Measurements from ENCODE around the gene MAPK8.

Gene MAPK8

GRCh38 chr10:48455055-48455391 is 148.5 kb downstream of the MAPK8 start:
- no peak for DNase-seq (ENCODE audit: extremely low read depth, low read depth)
- TF ChIP-seq CTCF (IDR thresholded peaks at IDR 0.05; ENCODE audit: low read depth, low read length) = no peak

- DNase-seq (ENCODE audit: extremely low read depth, low read depth) = no peak
- no peak for TF ChIP-seq CTCF (IDR thresholded peaks at IDR 0.05; ENCODE audit: low read depth, low read length)
These were observed 149.1 kb downstream of the MAPK8 start for GRCh38 chr10:48455392-48456151.

- TF ChIP-seq CTCF (IDR thresholded peaks at IDR 0.05; ENCODE audit: low read depth, low read length) = no peak
- DNase-seq (ENCODE audit: extremely low read depth, low read depth) = no peak
These were observed 149.9 kb downstream of the MAPK8 start for GRCh38 chr10:48456361-48456804.

GRCh38 chr10:48456808-48457761 is 150.6 kb downstream of the MAPK8 start:
- DNase-seq (ENCODE audit: extremely low read depth, low read depth) = no peak
- TF ChIP-seq CTCF (IDR thresholded peaks at IDR 0.05; ENCODE audit: low read depth, low read length) = no peak

GRCh38 chr10:48457949-48458661 is 151.6 kb downstream of the MAPK8 start:
- DNase-seq (ENCODE audit: extremely low read depth, low read depth) = no peak
- no peak for TF ChIP-seq CTCF (IDR thresholded peaks at IDR 0.05; ENCODE audit: low read depth, low read length)

- no peak for DNase-seq (ENCODE audit: extremely low read depth, low read depth)
- TF ChIP-seq CTCF (IDR thresholded peaks at IDR 0.05; ENCODE audit: low read depth, low read length) = no peak
These were observed 152.2 kb downstream of the MAPK8 start for GRCh38 chr10:48458662-48459048.

Measured in AG09319 (cell line).